ENCODE measurements around the gene HSP90AB1. TPM values are rescaled to one million over a fixed set of nuclear protein-coding genes. Genes with fewer than 3 reads are reported as not detected.

Gene HSP90AB1
- total RNA-seq, 1 experiment from 2014 or later: 967 TPM

GRCh38 chr6:44260011-44260410 is 13.1 kb downstream of the HSP90AB1 start:
- CTCF ChIA-PET: no interaction called here
- Histone ChIP-seq H3K4me3 (ENCODE audit: low read depth, low read length) (no peak overlapping the region), H3K36me3 (ENCODE audit: control insufficient read depth, insufficient read depth, low read length) (peaks cover 1% of the 10 kb centered on the region; the same call in 1 of the 2 replicates), H3K27me3 (replicated peaks; ENCODE audit: control insufficient read depth, insufficient read depth, low read length) (no peaks in the 10 kb centered on the region), H3K4me1 (peaks cover 28% of the 10 kb centered on the region), H3K9me3 (no peaks in the 10 kb centered on the region)
- BruUV-seq (replicated peaks): no TSS peak
- H3K4me3 Mint-ChIP-seq (ENCODE audit: unreplicated experiment): no peak overlapping the region
- POLR2A ChIA-PET: no interaction called here
- TF ChIP-seq, protein P1, sequence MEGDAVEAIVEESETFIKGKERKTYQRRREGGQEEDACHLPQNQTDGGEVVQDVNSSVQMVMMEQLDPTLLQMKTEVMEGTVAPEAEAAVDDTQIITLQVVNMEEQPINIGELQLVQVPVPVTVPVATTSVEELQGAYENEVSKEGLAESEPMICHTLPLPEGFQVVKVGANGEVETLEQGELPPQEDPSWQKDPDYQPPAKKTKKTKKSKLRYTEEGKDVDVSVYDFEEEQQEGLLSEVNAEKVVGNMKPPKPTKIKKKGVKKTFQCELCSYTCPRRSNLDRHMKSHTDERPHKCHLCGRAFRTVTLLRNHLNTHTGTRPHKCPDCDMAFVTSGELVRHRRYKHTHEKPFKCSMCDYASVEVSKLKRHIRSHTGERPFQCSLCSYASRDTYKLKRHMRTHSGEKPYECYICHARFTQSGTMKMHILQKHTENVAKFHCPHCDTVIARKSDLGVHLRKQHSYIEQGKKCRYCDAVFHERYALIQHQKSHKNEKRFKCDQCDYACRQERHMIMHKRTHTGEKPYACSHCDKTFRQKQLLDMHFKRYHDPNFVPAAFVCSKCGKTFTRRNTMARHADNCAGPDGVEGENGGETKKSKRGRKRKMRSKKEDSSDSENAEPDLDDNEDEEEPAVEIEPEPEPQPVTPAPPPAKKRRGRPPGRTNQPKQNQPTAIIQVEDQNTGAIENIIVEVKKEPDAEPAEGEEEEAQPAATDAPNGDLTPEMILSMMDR (IDR thresholded peaks at IDR 0.05; ENCODE audit: insufficient read depth in 1 of 2, low read depth in 1 of 2, low read length in 1 of 2, severe bottlenecking in 1 of 2, unreplicated experiment in 1 of 2): no peak
- H3K27me3 Mint-ChIP-seq (ENCODE audit: insufficient read depth, unreplicated experiment): no peaks in the 10 kb centered on the region
- H3K36me3 Mint-ChIP-seq (ENCODE audit: insufficient read depth, unreplicated experiment): peaks cover 41% of the 10 kb centered on the region
- no peak overlapping the region for H3K27ac Mint-ChIP-seq (ENCODE audit: unreplicated experiment)
- DNase-seq: no peak
- H3K9me3 Mint-ChIP-seq (ENCODE audit: unreplicated experiment): no peaks in the 10 kb centered on the region
- peaks cover 35% of the 10 kb centered on the region for H3K4me1 Mint-ChIP-seq (ENCODE audit: low read depth, unreplicated experiment)
- intact Hi-C loops (cut with micrococcal nuclease; ENCODE audit: unreplicated experiment): no loop called here

- Histone ChIP-seq H3K9me3 (no peaks in the 10 kb centered on the region), H3K36me3 (ENCODE audit: control insufficient read depth, insufficient read depth, low read length) (peaks cover 1% of the 10 kb centered on the region; the same call in 1 of the 2 replicates), H3K27me3 (replicated peaks; ENCODE audit: control insufficient read depth, insufficient read depth, low read length) (no peaks in the 10 kb centered on the region), H3K4me1 (peaks cover 28% of the 10 kb centered on the region), H3K4me3 (ENCODE audit: low read depth, low read length) (no peak overlapping the region)
- Mint-ChIP-seq H3K27me3 (ENCODE audit: insufficient read depth, unreplicated experiment) (no peaks in the 10 kb centered on the region), H3K27ac (ENCODE audit: unreplicated experiment) (no peak overlapping the region), H3K4me1 (ENCODE audit: low read depth, unreplicated experiment) (peaks cover 34% of the 10 kb centered on the region), H3K36me3 (ENCODE audit: insufficient read depth, unreplicated experiment) (peaks cover 41% of the 10 kb centered on the region), H3K9me3 (ENCODE audit: unreplicated experiment) (no peaks in the 10 kb centered on the region), H3K4me3 (ENCODE audit: unreplicated experiment) (no peak overlapping the region)
- CTCF ChIA-PET: no interaction called here
- no peak for DNase-seq
- intact Hi-C loops (cut with micrococcal nuclease; ENCODE audit: unreplicated experiment): no loop called here
- TF ChIP-seq, protein P1 (IDR thresholded peaks at IDR 0.05; ENCODE audit: insufficient read depth in 1 of 2, low read depth in 1 of 2, low read length in 1 of 2, severe bottlenecking in 1 of 2, unreplicated experiment in 1 of 2): no peak
- BruUV-seq (replicated peaks): no TSS peak
- POLR2A ChIA-PET: no interaction called here
Measured at GRCh38 chr6:44260451-44261297, 13.8 kb downstream of the HSP90AB1 start.

- POLR2A ChIA-PET: no interaction called here
- Mint-ChIP-seq H3K9me3 (ENCODE audit: unreplicated experiment) (no peaks in the 10 kb centered on the region), H3K4me3 (ENCODE audit: unreplicated experiment) (no peak overlapping the region), H3K27me3 (ENCODE audit: insufficient read depth, unreplicated experiment) (no peaks in the 10 kb centered on the region), H3K4me1 (ENCODE audit: low read depth, unreplicated experiment) (peaks cover 25% of the 10 kb centered on the region), H3K27ac (ENCODE audit: unreplicated experiment) (no peak overlapping the region), H3K36me3 (ENCODE audit: insufficient read depth, unreplicated experiment) (peaks cover 35% of the 10 kb centered on the region)
- CTCF ChIA-PET: no interaction called here
- BruUV-seq (replicated peaks): no TSS peak
- Histone ChIP-seq H3K27me3 (replicated peaks; ENCODE audit: control insufficient read depth, insufficient read depth, low read length) (no peaks in the 10 kb centered on the region), H3K9me3 (no peaks in the 10 kb centered on the region), H3K36me3 (ENCODE audit: control insufficient read depth, insufficient read depth, low read length) (peaks cover 1% of the 10 kb centered on the region; the same call in 1 of the 2 replicates), H3K4me1 (peaks cover 24% of the 10 kb centered on the region), H3K4me3 (ENCODE audit: low read depth, low read length) (no peak overlapping the region)
- no peak for DNase-seq
- intact Hi-C loops (cut with micrococcal nuclease; ENCODE audit: unreplicated experiment): no loop called here
- TF ChIP-seq, protein P1 (IDR thresholded peaks at IDR 0.05; ENCODE audit: insufficient read depth in 1 of 2, low read depth in 1 of 2, low read length in 1 of 2, severe bottlenecking in 1 of 2, unreplicated experiment in 1 of 2): no peak
Measured at GRCh38 chr6:44261581-44261980, 14.7 kb downstream of the HSP90AB1 start.
